H7 (cell line): ENCODE results near the gene TRIO. TPM values are rescaled to one million over a fixed set of nuclear protein-coding genes. Genes with fewer than 3 reads are reported as not detected.
"Not testable (repeated sequence)": the region's sequence is repeated elsewhere in the genome, so short reads cannot be mapped to it uniquely, and the experiment has no call there.

Experiments used
- DNase-seq: peaks from one replicate; pipeline ENCODE4 v3.0.0; 2012
- H3K27me3 ChIP-seq: 2 replicates; pipeline ENCODE4 v1.6.0; 2011; ENCODE audit warnings: mild to moderate bottlenecking, low read length; ENCODE audit not compliant: control insufficient read depth, insufficient read depth
- H3K36me3 ChIP-seq: replicated peaks from 2 replicates; pipeline ENCODE4 v1.5.1; 2011; ENCODE audit warnings: low read length; ENCODE audit not compliant: control insufficient read depth, insufficient read depth
- H3K4me3 ChIP-seq: 2 replicates; pipeline ENCODE4 v1.5.1; 2011; ENCODE audit warnings: low read depth, mild to moderate bottlenecking, control low read depth, low read length, moderate library complexity; ENCODE audit not compliant: insufficient read depth
- total RNA-seq: library from RNA; depleted of rRNA; stranded (reverse); fragments of >200 nt; shearing (Covaris generic); gene quantifications from 2 replicates; pipeline ENCODE4 v1.2.3, GENCODE V29; 2014

The TRIO gene
- total RNA-seq, 1 experiment from 2014 or later, result 39.7 TPM

GRCh38 chr5:14528926-14529325, 385.8 kb downstream of the TRIO start:
- DNase-seq, result no peak
- Histone ChIP-seq H3K27me3 (no peaks in the 10 kb centered on the region), H3K36me3 (no peaks in the 10 kb centered on the region), H3K4me3 (no peak overlapping the region)

- no peak for DNase-seq
- no peaks in the 10 kb centered on the region for H3K36me3 ChIP-seq
- H3K4me3 ChIP-seq, result no peak overlapping the region
- H3K27me3 ChIP-seq, result no peaks in the 10 kb centered on the region
Measured at GRCh38 chr5:14531668-14532067, 388.5 kb downstream of the TRIO start.

GRCh38 chr5:14532180-14532579, 389.0 kb downstream of the TRIO start:
- H3K27me3 ChIP-seq, result no peaks in the 10 kb centered on the region
- H3K4me3 ChIP-seq, result no peak overlapping the region
- DNase-seq, result no peak
- no peaks in the 10 kb centered on the region for H3K36me3 ChIP-seq

GRCh38 chr5:14534773-14535172, 391.6 kb downstream of the TRIO start:
- Histone ChIP-seq H3K4me3 (no peak overlapping the region), H3K36me3 (no peaks in the 10 kb centered on the region), H3K27me3 (no peaks in the 10 kb centered on the region)
- no peak for DNase-seq

- no peak overlapping the region for H3K4me3 ChIP-seq
- no peaks in the 10 kb centered on the region for H3K36me3 ChIP-seq
- no peaks in the 10 kb centered on the region for H3K27me3 ChIP-seq
- no peak for DNase-seq
Measured at GRCh38 chr5:14545308-14545707, 402.2 kb downstream of the TRIO start.

- Histone ChIP-seq H3K4me3 (no peak overlapping the region), H3K36me3 (no peaks in the 10 kb centered on the region), H3K27me3 (no peaks in the 10 kb centered on the region)
- DNase-seq, result no peak
Measured at GRCh38 chr5:14545862-14546261, 402.7 kb downstream of the TRIO start.

- H3K27me3 ChIP-seq, result no peaks in the 10 kb centered on the region
Measured at GRCh38 chr5:14547666-14548065, 404.5 kb downstream of the TRIO start.

DNA sequence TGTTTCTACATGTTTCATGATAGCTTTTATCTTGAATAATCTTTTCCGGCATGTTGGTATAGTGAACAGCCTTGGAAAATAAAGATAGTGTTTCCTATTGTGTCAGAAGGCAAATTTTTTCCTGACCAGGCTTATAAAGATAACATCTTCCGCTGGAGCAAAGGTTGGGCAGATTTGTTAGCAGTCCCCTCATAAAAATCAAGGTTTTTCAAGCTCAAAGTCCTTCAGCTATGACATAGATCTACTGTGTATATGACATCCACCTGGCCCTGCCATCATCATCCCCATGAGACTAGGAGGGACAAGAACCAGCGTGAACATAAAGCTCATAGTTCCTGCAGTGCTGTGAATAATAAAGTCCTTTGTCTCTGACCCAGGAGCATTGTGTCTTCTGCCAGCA, 408.1 kb downstream of the TRIO start:
- H3K36me3 ChIP-seq, result no peaks in the 10 kb centered on the region
- no peak overlapping the region for H3K4me3 ChIP-seq
- H3K27me3 ChIP-seq, result no peaks in the 10 kb centered on the region
- DNase-seq, result no peak

More at GRCh38 chr5:14547666-14548065, 404.5 kb downstream of the TRIO start:
- H3K4me3 ChIP-seq, result no peak overlapping the region
- H3K36me3 ChIP-seq, result no peaks in the 10 kb centered on the region
- no peak for DNase-seq

DNA sequence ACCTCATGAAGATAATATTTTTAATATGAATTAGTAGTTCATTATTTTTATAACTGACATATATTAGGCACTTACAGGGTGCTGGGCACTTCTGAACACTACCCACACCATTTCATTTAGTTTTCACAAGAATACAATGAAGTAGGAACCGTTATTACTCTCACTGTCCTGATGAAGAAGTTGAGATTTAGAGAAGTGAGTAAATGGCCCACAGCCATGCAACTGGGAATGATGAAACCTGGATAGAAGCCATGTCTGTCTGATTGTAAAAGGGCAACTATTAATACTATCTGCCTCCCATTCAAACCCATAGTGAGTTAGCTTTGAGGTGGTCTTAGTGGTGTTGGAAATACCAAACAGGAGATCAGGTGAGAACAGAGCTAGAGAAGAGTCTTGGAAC, 408.9 kb downstream of the TRIO start:
- no peak for DNase-seq
- Histone ChIP-seq H3K4me3 (no peak overlapping the region), H3K27me3 (no peaks in the 10 kb centered on the region), H3K36me3 (no peaks in the 10 kb centered on the region)

GRCh38 chr5:14554288-14554687, 411.1 kb downstream of the TRIO start:
- not testable (repeated sequence) for DNase-seq, H3K36me3 ChIP-seq

GRCh38 chr5:14556015-14556414, 412.9 kb downstream of the TRIO start:
- no peak for DNase-seq
- no peaks in the 10 kb centered on the region for H3K27me3 ChIP-seq
- no peaks in the 10 kb centered on the region for H3K36me3 ChIP-seq
- no peak overlapping the region for H3K4me3 ChIP-seq

More at GRCh38 chr5:14554288-14554687, 411.1 kb downstream of the TRIO start:
- not testable (repeated sequence) for H3K4me3 ChIP-seq, H3K27me3 ChIP-seq

GRCh38 chr5:14557203-14557770, 414.1 kb downstream of the TRIO start:
- Histone ChIP-seq H3K27me3 (no peaks in the 10 kb centered on the region), H3K4me3 (no peak overlapping the region), H3K36me3 (no peaks in the 10 kb centered on the region)
- no peak for DNase-seq

- no peaks in the 10 kb centered on the region for H3K27me3 ChIP-seq
- no peak for DNase-seq
- H3K4me3 ChIP-seq, result no peak overlapping the region
- H3K36me3 ChIP-seq, result no peaks in the 10 kb centered on the region
Measured at GRCh38 chr5:14557791-14558415, 414.8 kb downstream of the TRIO start.
